ENCODE results near the gene DYNC1H1. TPM values are rescaled to one million over a fixed set of nuclear protein-coding genes. Genes with fewer than 3 reads are reported as not detected.

DYNC1H1 gene
- polyA plus RNA-seq (2013, experiment 1 of 2) = 54.3 TPM
- 50.1 TPM for polyA plus RNA-seq (2013, experiment 2 of 2)

- Histone ChIP-seq H2BK12ac (ENCODE audit: low read length) (peak within 1 kb of the TSS; percentile 88), H3K27me3 (ENCODE audit: control insufficient read depth in 3 of 3, insufficient read depth in 3 of 3, low read depth in 1 of 3, low read length in 3 of 3) (peaks cover 0 to 6% (median 0%) of the 10 kb centered on the region in 3 experiments), H2AFZ (ENCODE audit: low read length) (peak within 1 kb of the TSS; percentile 92), H2AK5ac (ENCODE audit: low read depth, low read length) (peak within 1 kb of the TSS; percentile 98), H3K4ac (ENCODE audit: low read length) (peak within 1 kb of the TSS; percentile 6), H3K23ac (ENCODE audit: low read depth, low read length, poor library complexity) (peak within 1 kb of the TSS; percentile 99), H3K9ac (ENCODE audit: low read depth, low read length, poor library complexity) (peak within 1 kb of the TSS; percentile 99), H4K91ac (ENCODE audit: low read depth, low read length, poor library complexity) (peak within 1 kb of the TSS; percentile 74), H4K8ac (ENCODE audit: low read depth, low read length) (no peak within 1 kb of the TSS), H3K4me3 (ENCODE audit: low read length in 2 of 2) (peak within 1 kb of the TSS; percentile 87 to 99), H3K36me3 (replicated peaks in 1 of 2; ENCODE audit: control insufficient read depth in 2 of 2, insufficient read depth in 2 of 2, low read length in 2 of 2) (peaks cover under 1 to 31% of the 10 kb centered on the region in 2 donors), H2BK5ac (ENCODE audit: low read length) (peak within 1 kb of the TSS; percentile 98), H2BK15ac (ENCODE audit: low read length) (peak within 1 kb of the TSS; percentile 77), H3K4me1 (ENCODE audit: control insufficient read depth in 2 of 2, insufficient read depth in 1 of 2, low read depth in 1 of 2, low read length in 2 of 2) (peaks cover 0 to 2% of the 10 kb centered on the region in 2 donors), H3K4me2 (ENCODE audit: insufficient read depth, low read length, poor library complexity, severe bottlenecking) (peak within 1 kb of the TSS; percentile 63), H3K27ac (replicated peaks; ENCODE audit: low read length) (peak within 1 kb of the TSS; percentile 50), H3K9me3 (replicated peaks in 1 of 2; ENCODE audit: control insufficient read depth in 2 of 2, insufficient read depth in 1 of 2, low read depth in 1 of 2, low read length in 2 of 2) (no peaks in the 10 kb centered on the region), H3K79me1 (ENCODE audit: low read depth, low read length) (peaks cover 16% of the 10 kb centered on the region), H3K14ac (ENCODE audit: low read length) (peak within 1 kb of the TSS; percentile 99), H3K18ac (ENCODE audit: low read length) (peak within 1 kb of the TSS; percentile 99), H2BK120ac (ENCODE audit: low read depth, low read length) (no peak within 1 kb of the TSS)
- peak; percentile 89 for DNase-seq (ENCODE audit: low spot score)
- no CpG with 5 or more reads among the region's 115 CpGs for WGBS, 2 donors (ENCODE audit: extremely low coverage in 2 of 2, insufficient read length in 2 of 2, insufficient replicate concordance in 1 of 2)
Measured at GRCh38 chr14:101964297-101965180, at the start of gene DYNC1H1. TSS of gene DYNC1H1 (plus strand) at chr14:101964573. CDS start at chr14:101964692, 119 bp downstream.

GRCh38 chr14:101915871-101916815 lies 48.2 kb upstream of the DYNC1H1 start:
- H2BK12ac ChIP-seq (ENCODE audit: low read length) = no peak overlapping the region
- no peak overlapping the region for H2BK15ac ChIP-seq (ENCODE audit: low read length)
- no peak overlapping the region for H2AFZ ChIP-seq (ENCODE audit: low read length)
- no peak overlapping the region for H3K23ac ChIP-seq (ENCODE audit: low read depth, low read length, poor library complexity)
- no peak overlapping the region for H2BK120ac ChIP-seq (ENCODE audit: low read depth, low read length)
- WGBS, 2 donors (ENCODE audit: extremely low coverage in 2 of 2, insufficient read length in 2 of 2, insufficient replicate concordance in 1 of 2) = no CpG with 5 or more reads among the region's 23 CpGs
- H3K27me3 ChIP-seq (ENCODE audit: control insufficient read depth in 3 of 3, insufficient read depth in 3 of 3, low read depth in 1 of 3, low read length in 3 of 3) = no peaks in the 10 kb centered on the region
- H4K8ac ChIP-seq (ENCODE audit: low read depth, low read length) = peak overlapping the region; percentile 23
- H3K36me3 ChIP-seq (replicated peaks in 1 of 2; ENCODE audit: control insufficient read depth in 2 of 2, insufficient read depth in 2 of 2, low read length in 2 of 2) = peaks cover 10 to 60% of the 10 kb centered on the region in 2 donors
- DNase-seq (ENCODE audit: low spot score) = no peak
- no peak overlapping the region for H3K27ac ChIP-seq (replicated peaks; ENCODE audit: low read length)
- H3K79me1 ChIP-seq (ENCODE audit: low read depth, low read length) = no peaks in the 10 kb centered on the region
- no peak overlapping the region for H3K14ac ChIP-seq (ENCODE audit: low read length)
- no peak overlapping the region for H2BK5ac ChIP-seq (ENCODE audit: low read length)
- H3K9me3 ChIP-seq (replicated peaks in 1 of 2; ENCODE audit: control insufficient read depth in 2 of 2, insufficient read depth in 1 of 2, low read depth in 1 of 2, low read length in 2 of 2) = no peaks in the 10 kb centered on the region
- H3K4me1 ChIP-seq (ENCODE audit: control insufficient read depth in 2 of 2, insufficient read depth in 1 of 2, low read depth in 1 of 2, low read length in 2 of 2) = peaks cover 0 to 13% of the 10 kb centered on the region in 2 donors
- H3K4ac ChIP-seq (ENCODE audit: low read length) = no peak overlapping the region
- no peak overlapping the region for H3K4me3 ChIP-seq (ENCODE audit: low read length in 2 of 2)
- peak overlapping the region; percentile 80 for H3K9ac ChIP-seq (ENCODE audit: low read depth, low read length, poor library complexity)
- no peak overlapping the region for H3K4me2 ChIP-seq (ENCODE audit: insufficient read depth, low read length, poor library complexity, severe bottlenecking)
- no peak overlapping the region for H4K91ac ChIP-seq (ENCODE audit: low read depth, low read length, poor library complexity)
- no peak overlapping the region for H3K18ac ChIP-seq (ENCODE audit: low read length)
- H2AK5ac ChIP-seq (ENCODE audit: low read depth, low read length) = peak overlapping the region; percentile 56

- Histone ChIP-seq H3K79me1 (ENCODE audit: low read depth, low read length) (no peaks in the 10 kb centered on the region), H3K9ac (ENCODE audit: low read depth, low read length, poor library complexity) (peak overlapping the region; percentile 61), H2AFZ (ENCODE audit: low read length) (no peak overlapping the region), H3K4ac (ENCODE audit: low read length) (no peak overlapping the region), H2BK12ac (ENCODE audit: low read length) (no peak overlapping the region), H3K4me1 (ENCODE audit: control insufficient read depth in 2 of 2, insufficient read depth in 1 of 2, low read depth in 1 of 2, low read length in 2 of 2) (peaks cover 0 to 13% of the 10 kb centered on the region in 2 donors), H3K9me3 (replicated peaks in 1 of 2; ENCODE audit: control insufficient read depth in 2 of 2, insufficient read depth in 1 of 2, low read depth in 1 of 2, low read length in 2 of 2) (no peaks in the 10 kb centered on the region), H3K14ac (ENCODE audit: low read length) (no peak overlapping the region), H3K36me3 (replicated peaks in 1 of 2; ENCODE audit: control insufficient read depth in 2 of 2, insufficient read depth in 2 of 2, low read length in 2 of 2) (peaks cover 10 to 60% of the 10 kb centered on the region in 2 donors), H3K4me3 (ENCODE audit: low read length in 2 of 2) (no peak overlapping the region), H2BK5ac (ENCODE audit: low read length) (no peak overlapping the region), H3K23ac (ENCODE audit: low read depth, low read length, poor library complexity) (peak overlapping the region; percentile 34), H2BK120ac (ENCODE audit: low read depth, low read length) (no peak overlapping the region), H4K91ac (ENCODE audit: low read depth, low read length, poor library complexity) (no peak overlapping the region), H4K8ac (ENCODE audit: low read depth, low read length) (no peak overlapping the region), H2AK5ac (ENCODE audit: low read depth, low read length) (no peak overlapping the region), H2BK15ac (ENCODE audit: low read length) (no peak overlapping the region), H3K27me3 (ENCODE audit: control insufficient read depth in 3 of 3, insufficient read depth in 3 of 3, low read depth in 1 of 3, low read length in 3 of 3) (no peaks in the 10 kb centered on the region), H3K27ac (replicated peaks; ENCODE audit: low read length) (no peak overlapping the region), H3K18ac (ENCODE audit: low read length) (peak overlapping the region; percentile 36), H3K4me2 (ENCODE audit: insufficient read depth, low read length, poor library complexity, severe bottlenecking) (no peak overlapping the region)
- no peak for DNase-seq (ENCODE audit: low spot score)
- WGBS, 2 donors (ENCODE audit: extremely low coverage in 2 of 2, insufficient read length in 2 of 2, insufficient replicate concordance in 1 of 2) = no CpG with 5 or more reads among the region's 18 CpGs
Measured at GRCh38 chr14:101916816-101917412, 47.5 kb upstream of the DYNC1H1 start.
